Endodermal cell (in vitro differentiated cells): ENCODE data around the gene CELF3. TPM values are rescaled to one million over a fixed set of nuclear protein-coding genes. Genes with fewer than 3 reads are reported as not detected.

Source experiments
- DNase-seq: peaks from one replicate; pipeline ENCODE4 v3.0.0-alpha.2; 2017
- H3K27ac ChIP-seq: 2 replicates; pipeline ENCODE4 v1.5.1; 2013; ENCODE audit warnings: mild to moderate bottlenecking, low read depth, low read length, moderate library complexity
- H3K27me3 ChIP-seq: 2 replicates; pipeline ENCODE4 v1.6.1; 2013; ENCODE audit warnings: mild to moderate bottlenecking, low read length, moderate library complexity; ENCODE audit not compliant: insufficient read depth, control insufficient read depth, poor library complexity, severe bottlenecking
- H3K36me3 ChIP-seq: 2 replicates; pipeline ENCODE4 v1.7.0; 2013; ENCODE audit warnings: mild to moderate bottlenecking, low read length, moderate library complexity; ENCODE audit not compliant: control insufficient read depth, insufficient read depth
- H3K4me1 ChIP-seq: one replicate; pipeline ENCODE4 v1.7.0; 2013; ENCODE audit warnings: low read length; ENCODE audit not compliant: control insufficient read depth, insufficient read depth
- H3K4me3 ChIP-seq: 2 replicates; pipeline ENCODE4 v1.5.1; 2013; ENCODE audit warnings: mild to moderate bottlenecking, low read length, moderate library complexity
- H3K9ac ChIP-seq: 2 replicates; pipeline ENCODE4 v1.6.1; 2013; ENCODE audit warnings: mild to moderate bottlenecking, low read length, moderate library complexity; ENCODE audit not compliant: poor library complexity, severe bottlenecking; ENCODE audit errors: extremely low read depth
- H3K9me3 ChIP-seq: 2 replicates; pipeline ENCODE4 v1.6.1; 2013; ENCODE audit warnings: mild to moderate bottlenecking, low read length, moderate library complexity; ENCODE audit not compliant: control insufficient read depth
- H3K27ac Mint-ChIP-seq: 2 replicates; pipeline ENCODE4 v1.8.0; 2020; ENCODE audit warnings: mixed read lengths
- H3K27me3 Mint-ChIP-seq: 2 replicates; pipeline ENCODE4 v1.8.0; 2021; ENCODE audit warnings: mild to moderate bottlenecking, mixed read lengths; ENCODE audit not compliant: insufficient read depth
- H3K36me3 Mint-ChIP-seq: 2 replicates; pipeline ENCODE4 v1.8.0; 2020; ENCODE audit warnings: low read depth, mixed read lengths
- H3K4me1 Mint-ChIP-seq: 2 replicates; pipeline ENCODE4 v1.8.0; 2020; ENCODE audit warnings: mixed read lengths
- H3K4me3 Mint-ChIP-seq: 2 replicates; pipeline ENCODE4 v1.8.0; 2020; ENCODE audit warnings: mild to moderate bottlenecking, moderate library complexity, mixed read lengths
- H3K9me3 Mint-ChIP-seq: 2 replicates; pipeline ENCODE4 v1.8.0; 2020; ENCODE audit warnings: mild to moderate bottlenecking, mixed read lengths
- CTCF ChIP-seq: fragments of 200-600 bp; sonication (generic); conservative IDR thresholded peaks from 2 replicates; pipeline ENCODE4 v1.5.0; 2021; ENCODE audit warnings: antibody characterized with exemption, mild to moderate bottlenecking
- WGBS, 2 experiments: methylation state at CpG; one replicate each; pipeline versions ENCODE4 v1.1.5 to v1.1.7; 2013; ENCODE audit warnings: missing lambda C conversion rate in 2 of 2, mixed read lengths in 1 of 2; ENCODE audit not compliant: insufficient coverage in 1 of 2, insufficient read length in 1 of 2; 5-methylcytosine and 5-hydroxymethylcytosine counted together
- total RNA-seq, 2 donors: library from RNA; stranded (reverse); fragmentation: NEBNext Ultra II Directional in 1 of 2; extraction: Animal tissue kit (Norgen Biotek cat#: 25700) in 1 of 2; gene quantifications; 2 replicates in 1 of 2; 3 replicates in 1 of 2; pipeline ENCODE4 v1.2.1, GENCODE V29; 2021

CELF3 gene
- total RNA-seq, 2 donors from 2014 or later = 0.24 to 0.40 TPM

DNA sequence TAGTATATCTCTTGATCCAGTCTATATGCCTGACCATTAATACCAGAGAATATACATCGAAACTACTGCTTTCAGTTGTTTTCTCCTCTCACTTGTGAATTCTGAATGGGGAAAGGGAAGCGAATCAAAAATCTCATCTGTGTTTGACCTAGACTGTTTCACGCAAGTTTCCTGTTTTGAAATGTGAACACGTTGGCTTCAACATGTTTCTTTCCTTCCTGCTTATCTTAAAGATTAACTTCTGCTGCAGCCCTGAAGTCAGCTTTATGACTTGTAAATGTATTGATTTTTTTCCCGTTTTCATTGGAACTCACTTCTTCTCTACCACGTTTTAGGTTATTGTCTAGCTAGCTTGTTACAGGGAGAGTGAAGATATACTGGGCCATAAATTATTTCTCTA lies 54.9 kb downstream of the CELF3 start:
- peaks cover 49% of the 10 kb centered on the region for H3K36me3 Mint-ChIP-seq
- H3K9me3 Mint-ChIP-seq = no peaks in the 10 kb centered on the region
- H3K27ac Mint-ChIP-seq = no peak overlapping the region
- H3K4me1 ChIP-seq = peaks cover 4% of the 10 kb centered on the region
- no peak overlapping the region for H3K4me3 Mint-ChIP-seq
- WGBS, 2 experiments = 89 to 95% methylated on average over 4 to 6 of the region's 6 CpGs
- H3K9ac ChIP-seq = no peak overlapping the region
- no peaks in the 10 kb centered on the region for H3K27me3 Mint-ChIP-seq
- peaks cover 71% of the 10 kb centered on the region for H3K36me3 ChIP-seq
- no peak overlapping the region for H3K27ac ChIP-seq
- no peak for TF ChIP-seq CTCF
- H3K4me3 ChIP-seq = no peak overlapping the region
- no peaks in the 10 kb centered on the region for H3K4me1 Mint-ChIP-seq
- no peak for DNase-seq
- H3K9me3 ChIP-seq = no peaks in the 10 kb centered on the region
- no peaks in the 10 kb centered on the region for H3K27me3 ChIP-seq

DNA sequence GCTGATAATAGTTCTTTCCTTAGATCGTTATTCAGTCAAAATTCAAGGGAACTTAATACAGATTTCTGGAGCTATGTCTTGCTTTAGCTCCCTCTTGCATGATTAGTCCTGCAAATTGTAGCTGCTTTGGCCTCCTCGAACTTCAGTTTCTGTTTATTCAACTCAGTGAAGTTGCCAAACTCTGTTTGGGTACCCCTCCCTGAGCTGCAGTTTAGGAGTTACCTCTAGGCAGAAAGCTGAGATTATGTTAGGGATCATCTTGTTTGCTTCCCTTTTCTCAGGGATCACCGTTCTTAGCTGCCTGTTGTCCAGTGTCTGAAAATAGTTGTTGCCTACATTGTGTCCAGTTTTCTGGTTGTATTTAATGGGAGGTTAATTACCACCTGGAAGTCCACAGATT lies 61.2 kb downstream of the CELF3 start:
- 93 to 100% methylated on average over 3 of the region's 3 CpGs for WGBS, 2 experiments
- no peaks in the 10 kb centered on the region for H3K27me3 Mint-ChIP-seq
- no peak for DNase-seq
- Histone ChIP-seq H3K4me1 (no peaks in the 10 kb centered on the region), H3K36me3 (peaks cover 48% of the 10 kb centered on the region), H3K27ac (no peak overlapping the region), H3K4me3 (no peak overlapping the region), H3K9ac (no peak overlapping the region), H3K9me3 (peaks cover 19% of the 10 kb centered on the region), H3K27me3 (no peaks in the 10 kb centered on the region)
- no peak for TF ChIP-seq CTCF
- H3K9me3 Mint-ChIP-seq = peaks cover 17% of the 10 kb centered on the region
- peaks cover 54% of the 10 kb centered on the region for H3K36me3 Mint-ChIP-seq
- peaks cover 6% of the 10 kb centered on the region for H3K4me1 Mint-ChIP-seq
- H3K4me3 Mint-ChIP-seq = no peak overlapping the region
- H3K27ac Mint-ChIP-seq = no peak overlapping the region

- TF ChIP-seq CTCF = no peak
- DNase-seq = no peak
- H3K4me1 ChIP-seq = no peaks in the 10 kb centered on the region
- H3K4me3 Mint-ChIP-seq = no peak overlapping the region
- H3K27me3 ChIP-seq = no peaks in the 10 kb centered on the region
- 80 to 90% methylated on average over 1 of the region's 1 CpG for WGBS, 2 experiments
- peaks cover 55% of the 10 kb centered on the region for H3K36me3 Mint-ChIP-seq
- no peak overlapping the region for H3K9ac ChIP-seq
- peaks cover 25% of the 10 kb centered on the region for H3K9me3 Mint-ChIP-seq
- H3K36me3 ChIP-seq = peaks cover 40% of the 10 kb centered on the region
- H3K4me1 Mint-ChIP-seq = peaks cover 6% of the 10 kb centered on the region
- no peaks in the 10 kb centered on the region for H3K27me3 Mint-ChIP-seq
- H3K27ac Mint-ChIP-seq = no peak overlapping the region
- H3K9me3 ChIP-seq = peaks cover 23% of the 10 kb centered on the region
- no peak overlapping the region for H3K4me3 ChIP-seq
- no peak overlapping the region for H3K27ac ChIP-seq
Observed at GRCh38 chr1:151653397-151653796, 63.2 kb downstream of the CELF3 start.

Other genes starting within 250 kb of the CELF3 start
- gene CGN, start 205.4 kb downstream of the CELF3 start, total RNA-seq = 10 to 100 TPM; 39.7 to 39.9 TPM
- gene TUFT1, start 176.5 kb downstream of the CELF3 start, total RNA-seq = 10 to 100 TPM; 12.7 to 18.3 TPM
- gene SNX27, start 104.8 kb downstream of the CELF3 start, total RNA-seq = 10 to 100 TPM; 41.2 to 47.3 TPM
- gene RIIAD1, start 4.7 kb upstream of the CELF3 start, total RNA-seq = not detected
- gene MRPL9, start 46.7 kb upstream of the CELF3 start, total RNA-seq = 10 to 100 TPM; 86.3 to 98.0 TPM
- 10 to 100 TPM; 14.9 to 15.0 TPM for gene TDRKH, start 73.7 kb upstream of the CELF3 start, total RNA-seq
- gene LINGO4, start 88.6 kb upstream of the CELF3 start, total RNA-seq = not detected
- gene RORC, start 115.0 kb upstream of the CELF3 start, total RNA-seq = not detected
- gene C2CD4D, start 123.0 kb upstream of the CELF3 start, total RNA-seq = under 1 TPM; 0.44 to 0.82 TPM
- gene THEM5, start 136.9 kb upstream of the CELF3 start, total RNA-seq = not detected
- 10 to 100 TPM; 12.2 to 14.3 TPM for gene THEM4, start 192.7 kb upstream of the CELF3 start, total RNA-seq